ENCODE results near the gene APOH.
"Not testable (repeated sequence)": the region's sequence is repeated elsewhere in the genome, so short reads cannot be mapped to it uniquely, and the experiment has no call there.

The APOH gene, protein sequence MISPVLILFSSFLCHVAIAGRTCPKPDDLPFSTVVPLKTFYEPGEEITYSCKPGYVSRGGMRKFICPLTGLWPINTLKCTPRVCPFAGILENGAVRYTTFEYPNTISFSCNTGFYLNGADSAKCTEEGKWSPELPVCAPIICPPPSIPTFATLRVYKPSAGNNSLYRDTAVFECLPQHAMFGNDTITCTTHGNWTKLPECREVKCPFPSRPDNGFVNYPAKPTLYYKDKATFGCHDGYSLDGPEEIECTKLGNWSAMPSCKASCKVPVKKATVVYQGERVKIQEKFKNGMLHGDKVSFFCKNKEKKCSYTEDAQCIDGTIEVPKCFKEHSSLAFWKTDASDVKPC

DNA sequence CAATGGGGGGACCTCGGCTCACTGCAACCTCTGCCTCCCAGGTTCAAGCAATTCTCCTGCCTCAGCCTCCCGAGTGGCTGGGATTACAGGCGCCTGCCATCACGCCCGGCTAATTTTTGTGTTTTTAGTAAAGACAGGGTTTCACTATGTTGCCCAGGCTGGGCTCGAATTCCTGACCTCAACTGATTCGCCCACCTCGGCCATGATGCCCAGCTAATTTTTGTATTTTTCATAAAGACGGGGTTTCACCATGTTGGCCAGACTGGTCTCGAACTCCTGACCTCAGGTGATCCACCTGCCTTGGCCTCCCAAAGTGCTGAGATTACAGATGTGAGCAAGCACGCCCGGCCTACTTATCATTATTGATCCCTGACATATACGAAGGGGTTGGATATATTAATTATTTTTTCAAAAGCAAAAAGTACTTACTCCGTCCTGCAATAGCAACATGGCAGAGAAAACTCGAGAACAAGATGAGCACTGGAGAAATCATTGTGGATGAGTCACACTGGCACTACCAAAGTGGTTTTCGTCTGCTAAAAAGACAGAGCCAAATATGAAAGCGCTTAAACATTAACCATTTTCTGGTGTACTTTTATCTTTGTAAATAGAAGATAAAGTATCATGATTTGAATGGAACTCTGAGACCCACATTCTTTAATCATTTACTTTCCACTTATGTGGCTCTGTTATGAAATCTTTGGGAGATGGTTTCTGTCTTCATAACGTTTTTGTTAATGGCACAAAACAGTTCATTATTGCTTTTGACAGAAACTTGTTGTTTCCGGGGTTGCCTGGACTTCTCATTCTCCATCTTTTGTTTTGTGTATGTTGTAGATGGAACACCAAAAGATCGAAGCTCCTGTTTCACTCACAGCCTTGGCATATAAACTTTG lies at the start of gene APOH:
Gene APOH, minus strand, starts transcription at position 529 of the 896 bp plus-strand sequence. Its CDS starts 36 bp downstream, at position 493.
- DNase-seq (ENCODE audit: low read depth): no peak

DNA sequence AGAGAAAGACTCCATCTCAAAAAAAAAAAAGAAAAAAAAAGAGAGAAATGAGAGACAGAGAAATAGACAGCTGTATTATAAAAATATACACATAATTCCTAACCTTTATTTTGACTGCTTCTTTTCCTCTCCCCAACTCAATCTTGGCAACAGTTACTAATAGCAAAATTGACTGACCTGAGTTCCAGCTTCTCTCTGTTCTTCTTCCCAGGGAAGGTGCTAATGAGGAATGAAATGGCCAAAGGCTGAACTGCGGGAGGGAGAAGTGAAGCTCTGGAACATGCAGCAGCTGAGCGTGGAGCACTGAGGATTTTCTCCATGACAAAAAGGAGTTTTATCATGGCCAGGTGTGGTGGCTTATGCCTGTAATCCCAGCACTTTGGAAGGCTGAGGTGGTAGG lies 48.0 kb upstream of the APOH start:
- DNase-seq (ENCODE audit: low read depth): no peak

GRCh38 chr17:66276328-66276937 lies 47.2 kb upstream of the APOH start:
- DNase-seq (ENCODE audit: low read depth): no peak

DNA sequence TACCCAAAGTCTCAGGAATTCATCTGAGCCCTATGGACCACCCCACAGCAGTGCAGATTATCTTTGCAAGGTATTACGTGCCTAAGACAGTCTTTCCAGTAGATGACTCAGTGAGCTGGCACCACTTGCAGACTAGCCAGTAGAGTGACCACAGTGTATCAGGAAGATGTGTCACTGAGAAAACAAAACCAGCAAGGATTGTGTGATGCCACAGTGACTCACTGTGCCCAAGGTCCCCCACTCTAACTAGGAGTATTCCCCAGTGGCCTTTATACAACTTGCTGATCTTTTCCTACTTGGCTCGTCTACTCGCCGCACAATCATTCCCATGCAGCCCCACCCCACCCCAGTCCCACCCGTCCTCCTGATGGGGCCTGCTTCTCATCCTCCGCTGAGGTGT lies 46.4 kb upstream of the APOH start:
- peak; percentile 91 for DNase-seq (ENCODE audit: low read depth)

DNA sequence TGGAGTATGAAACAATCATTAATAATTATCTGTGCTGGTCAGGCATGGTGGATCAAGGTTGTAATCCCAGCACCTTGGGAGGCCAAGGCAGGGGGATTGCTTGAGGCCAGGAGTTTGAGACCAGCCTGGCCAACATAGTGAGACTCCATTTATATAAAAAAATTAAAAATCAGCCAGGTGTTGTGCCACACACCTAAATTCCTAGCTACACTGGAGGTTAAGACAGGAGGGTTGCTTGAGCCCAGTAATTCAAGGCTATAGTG lies 44.3 kb upstream of the APOH start:
- DNase-seq (ENCODE audit: low read depth): no peak

GRCh38 chr17:66272811-66273585 lies 43.8 kb upstream of the APOH start:
- peak; percentile 42 for DNase-seq (ENCODE audit: low read depth)

- no peak for DNase-seq (ENCODE audit: low read depth)
These were observed 42.3 kb upstream of the APOH start for GRCh38 chr17:66271512-66271911.

DNA sequence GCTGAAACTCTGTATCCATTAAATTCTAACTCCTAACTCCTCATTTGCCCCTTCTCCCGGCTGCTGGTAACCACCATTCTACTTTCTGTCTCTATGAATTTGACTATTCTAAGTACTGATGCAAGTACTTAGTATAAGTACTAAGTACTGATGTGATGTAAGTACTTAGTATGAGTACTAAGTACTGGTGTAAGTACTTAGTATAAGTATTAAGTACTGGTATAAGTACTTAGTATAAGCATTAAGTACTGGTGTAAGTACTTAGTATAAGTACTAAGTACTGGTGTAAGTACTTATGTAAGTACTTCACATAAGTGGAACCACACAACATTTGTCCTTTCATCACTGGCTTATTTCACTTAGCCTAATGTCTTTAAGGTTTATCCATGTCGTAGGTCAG lies 40.9 kb upstream of the APOH start:
- no peak for DNase-seq (ENCODE audit: low read depth)

DNA sequence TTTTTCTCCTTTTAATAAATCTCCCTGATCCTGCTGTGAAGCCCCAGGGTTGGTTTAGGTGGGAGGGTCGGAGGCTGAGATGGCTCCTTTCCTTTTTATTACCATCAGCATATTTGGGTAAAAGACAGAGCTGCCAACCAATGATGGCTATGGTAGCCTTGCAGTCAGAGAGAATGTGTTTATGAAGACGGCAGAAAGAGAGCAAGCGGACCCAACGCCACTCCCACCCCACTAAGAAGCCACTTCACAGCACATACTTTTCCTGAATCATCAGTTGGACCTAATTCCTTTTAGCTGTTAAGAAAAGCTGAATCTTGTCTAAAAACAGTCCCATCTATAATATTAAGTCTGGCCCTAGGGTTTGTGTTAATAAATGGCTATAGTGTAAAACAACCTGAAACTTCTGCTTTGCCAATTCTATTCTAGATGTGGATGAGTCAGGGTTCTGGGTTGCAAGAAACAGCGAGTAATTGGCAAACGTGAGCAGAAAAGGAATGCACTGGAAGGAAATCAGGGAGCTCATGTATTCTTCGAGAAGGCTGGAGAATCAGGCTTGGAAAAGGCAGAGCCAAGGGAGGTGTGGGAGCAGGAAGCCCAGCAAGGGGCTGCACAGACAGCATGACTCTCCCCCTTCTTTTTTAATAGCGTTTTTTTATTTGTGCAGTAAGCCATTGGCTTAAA lies 39.2 kb upstream of the APOH start:
- peak; percentile 56 for DNase-seq (ENCODE audit: low read depth)

DNA sequence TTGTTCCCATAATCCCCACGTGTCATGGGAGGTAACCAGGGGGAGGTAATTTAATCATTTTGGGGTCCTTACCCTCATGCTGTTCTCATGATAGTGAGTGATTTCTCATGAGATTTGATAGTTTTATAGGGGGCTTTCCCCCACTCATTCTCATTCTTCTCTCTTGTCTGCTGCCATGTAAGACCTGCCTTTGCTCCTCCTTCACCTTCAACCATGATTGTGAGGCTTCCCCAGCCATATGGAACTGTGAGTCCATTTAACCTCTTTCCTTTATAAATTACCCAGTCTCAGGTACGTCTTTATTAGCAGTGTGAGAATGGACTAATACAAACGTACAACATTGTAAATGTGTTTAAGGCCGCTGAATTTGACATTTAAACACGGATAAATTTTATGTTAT lies 35.5 kb upstream of the APOH start:
- no peak for DNase-seq (ENCODE audit: low read depth)

GRCh38 chr17:66262767-66263166 lies 33.6 kb upstream of the APOH start:
- DNase-seq (ENCODE audit: low read depth): no peak

DNA sequence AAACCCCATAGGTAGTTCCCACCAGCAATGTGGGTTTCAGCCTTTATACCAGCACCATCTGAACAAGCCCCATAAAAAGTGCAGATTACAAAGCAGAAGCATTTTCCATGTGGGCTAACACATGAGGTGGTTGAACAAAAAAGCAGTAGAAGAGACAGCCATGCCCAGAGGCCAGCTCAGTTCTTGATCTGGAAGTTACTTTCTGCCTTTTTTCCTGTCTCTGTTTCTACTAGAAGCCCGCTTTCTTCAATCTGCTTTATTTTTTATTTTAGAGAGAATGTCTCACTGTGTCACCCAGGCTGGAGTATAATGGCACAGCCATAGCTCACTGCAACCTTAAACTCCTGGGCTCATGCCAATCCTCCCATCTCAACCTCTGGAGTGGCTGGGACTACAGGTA lies 31.5 kb upstream of the APOH start:
- no peak for DNase-seq (ENCODE audit: low read depth)

DNA sequence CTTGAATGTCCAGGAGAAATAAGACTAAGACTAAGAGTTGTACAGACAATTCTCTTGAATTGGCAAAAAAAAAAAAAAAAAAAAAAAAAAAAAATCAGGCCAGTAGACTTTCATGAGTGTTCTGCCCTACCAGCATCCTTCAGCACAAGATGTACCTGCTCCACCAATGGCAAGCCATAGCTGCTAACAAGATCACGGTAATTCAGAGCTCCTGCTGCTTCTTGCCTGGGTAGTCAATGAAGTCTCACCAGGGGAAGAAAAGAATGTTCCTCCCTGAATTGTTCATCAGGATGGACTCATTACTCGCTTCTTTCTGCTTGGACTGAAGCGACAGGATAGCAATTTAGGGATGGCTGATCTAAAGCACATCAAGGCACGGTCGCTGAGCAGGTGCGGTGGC lies 31.1 kb upstream of the APOH start:
- no peak for DNase-seq (ENCODE audit: low read depth)

DNA sequence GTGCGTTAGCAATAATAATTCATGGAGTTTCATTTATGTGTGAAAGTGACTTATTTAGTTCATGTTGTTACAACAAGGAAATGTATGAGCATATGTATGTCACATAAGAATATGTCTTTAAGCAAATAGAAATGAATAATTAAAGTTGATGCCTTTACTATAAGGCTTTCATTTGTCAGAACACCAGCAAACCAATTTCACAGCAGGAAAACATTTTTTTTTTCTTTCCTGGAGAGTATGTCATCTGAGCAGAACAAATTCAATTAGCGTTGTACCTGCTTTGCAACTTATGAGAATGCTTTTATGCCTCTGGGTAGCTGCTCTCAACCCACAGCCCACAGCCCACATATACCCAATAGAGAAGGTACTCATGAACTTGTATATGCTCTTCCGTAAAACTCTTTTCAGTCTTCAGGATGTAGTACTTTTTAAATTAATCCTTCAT lies 26.3 kb upstream of the APOH start:
- DNase-seq (ENCODE audit: low read depth): no peak

DNA sequence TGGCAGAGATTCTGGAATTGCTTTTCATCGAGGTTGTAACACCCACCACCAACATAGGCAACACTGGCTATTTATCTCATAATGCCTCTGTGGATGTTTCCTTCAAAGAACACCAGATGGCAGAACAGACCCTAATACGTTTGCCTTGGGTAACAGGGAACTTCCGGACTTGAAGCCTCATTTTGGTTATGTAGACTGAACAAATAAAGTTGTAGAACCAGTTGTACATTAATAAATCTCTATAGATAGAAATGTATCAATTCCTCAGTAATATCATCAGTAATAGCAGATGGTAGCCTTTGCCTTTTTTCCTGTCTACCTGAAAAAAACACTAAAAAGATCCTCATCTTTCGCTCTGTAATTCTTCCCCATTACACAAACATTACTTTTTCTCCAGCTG lies 25.9 kb upstream of the APOH start:
- DNase-seq (ENCODE audit: low read depth): peak; percentile 50

DNA sequence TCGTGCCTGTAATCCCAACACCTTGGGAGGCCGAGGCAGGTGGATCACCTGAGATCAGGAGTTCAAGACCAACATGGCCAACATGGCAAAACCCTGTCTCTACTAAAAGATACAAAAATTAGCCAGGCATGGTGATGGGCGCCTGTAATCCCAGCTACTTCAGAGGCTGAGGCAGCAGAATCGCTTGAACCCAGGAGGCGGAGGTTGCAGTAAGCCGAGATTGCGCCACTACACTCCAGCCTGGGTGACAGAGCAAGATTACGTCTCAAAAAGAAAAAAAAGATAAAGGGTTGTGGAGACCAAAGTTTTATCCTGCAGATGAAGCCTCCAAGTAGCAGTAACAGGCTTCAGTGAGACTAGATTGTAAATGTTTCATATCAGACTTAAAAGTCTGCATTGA lies 24.2 kb upstream of the APOH start:
- DNase-seq (ENCODE audit: low read depth): not testable (repeated sequence)

- DNase-seq (ENCODE audit: low read depth): no peak
These were observed 21.5 kb upstream of the APOH start for GRCh38 chr17:66250686-66251085.

GRCh38 chr17:66248285-66248684 lies 19.1 kb upstream of the APOH start:
- no peak for DNase-seq (ENCODE audit: low read depth)

- DNase-seq (ENCODE audit: low read depth): no peak
These were observed 12.6 kb upstream of the APOH start for GRCh38 chr17:66241839-66242238.

DNA sequence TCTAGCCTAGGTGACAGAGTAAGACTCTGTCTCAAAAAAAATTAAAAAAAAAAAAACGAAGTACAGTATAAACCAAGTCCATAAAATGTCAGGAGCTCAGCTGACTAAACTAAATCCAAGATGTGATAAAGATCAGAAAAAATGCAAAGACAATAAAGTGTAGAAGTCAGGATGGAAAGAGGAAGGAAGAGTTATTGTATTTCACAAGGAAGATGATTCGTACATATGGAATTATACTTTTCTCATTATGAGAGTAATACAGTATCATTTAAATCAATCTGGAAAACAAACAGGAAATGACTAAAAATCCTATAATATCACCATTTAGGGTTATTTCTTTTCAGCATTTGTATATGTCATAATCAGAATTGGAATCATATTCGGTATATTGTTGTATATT lies 11.4 kb upstream of the APOH start:
- DNase-seq (ENCODE audit: low read depth): no peak

DNA sequence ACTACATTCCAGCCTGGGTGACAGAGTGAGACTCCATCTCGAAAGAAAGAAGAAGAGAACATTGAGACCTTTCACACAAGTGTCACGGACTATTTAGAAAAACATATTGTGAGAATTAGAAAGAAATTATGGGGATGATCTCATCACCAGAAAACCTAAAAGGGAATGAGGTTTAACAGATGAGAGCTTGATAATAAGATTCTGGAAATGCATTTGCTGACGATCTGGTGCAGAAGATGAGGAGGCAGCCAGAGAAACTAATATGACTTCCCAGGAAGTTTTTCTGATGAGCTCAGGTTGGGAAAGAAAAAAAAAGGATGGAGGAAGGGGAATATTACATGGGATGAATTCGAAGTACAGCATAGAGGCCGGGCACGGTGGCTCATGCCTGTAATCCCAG lies 10.8 kb upstream of the APOH start:
- no peak for DNase-seq (ENCODE audit: low read depth)

Measured in non-pigmented ciliary epithelial cell (primary cell).